ENCODE measurements around the gene GRK2.
A peak's percentile ranks its signal among the peaks of the same experiment; 100 is the strongest.

Gene GRK2

DNA sequence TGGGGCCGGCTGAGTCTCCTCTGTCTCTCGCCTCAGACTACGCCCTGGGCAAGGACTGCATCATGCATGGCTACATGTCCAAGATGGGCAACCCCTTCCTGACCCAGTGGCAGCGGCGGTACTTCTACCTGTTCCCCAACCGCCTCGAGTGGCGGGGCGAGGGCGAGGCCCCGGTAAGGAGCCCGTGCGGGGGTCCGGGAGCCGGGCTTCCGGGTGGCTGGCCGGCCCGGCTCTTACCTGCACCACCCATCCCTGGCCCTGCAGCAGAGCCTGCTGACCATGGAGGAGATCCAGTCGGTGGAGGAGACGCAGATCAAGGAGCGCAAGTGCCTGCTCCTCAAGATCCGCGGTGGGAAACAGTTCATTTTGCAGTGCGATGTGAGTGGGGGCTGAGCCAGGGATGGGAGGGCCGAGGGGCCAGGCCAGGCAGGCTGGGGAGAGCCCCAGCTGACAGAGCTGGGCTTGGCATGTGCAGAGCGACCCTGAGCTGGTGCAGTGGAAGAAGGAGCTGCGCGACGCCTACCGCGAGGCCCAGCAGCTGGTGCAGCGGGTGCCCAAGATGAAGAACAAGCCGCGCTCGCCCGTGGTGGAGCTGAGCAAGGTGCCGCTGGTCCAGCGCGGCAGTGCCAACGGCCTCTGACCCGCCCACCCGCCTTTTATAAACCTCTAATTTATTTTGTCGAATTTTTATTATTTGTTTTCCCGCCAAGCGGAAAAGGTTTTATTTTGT, 18.7 kb downstream of the GRK2 start:
- no peak for DNase-seq

DNA sequence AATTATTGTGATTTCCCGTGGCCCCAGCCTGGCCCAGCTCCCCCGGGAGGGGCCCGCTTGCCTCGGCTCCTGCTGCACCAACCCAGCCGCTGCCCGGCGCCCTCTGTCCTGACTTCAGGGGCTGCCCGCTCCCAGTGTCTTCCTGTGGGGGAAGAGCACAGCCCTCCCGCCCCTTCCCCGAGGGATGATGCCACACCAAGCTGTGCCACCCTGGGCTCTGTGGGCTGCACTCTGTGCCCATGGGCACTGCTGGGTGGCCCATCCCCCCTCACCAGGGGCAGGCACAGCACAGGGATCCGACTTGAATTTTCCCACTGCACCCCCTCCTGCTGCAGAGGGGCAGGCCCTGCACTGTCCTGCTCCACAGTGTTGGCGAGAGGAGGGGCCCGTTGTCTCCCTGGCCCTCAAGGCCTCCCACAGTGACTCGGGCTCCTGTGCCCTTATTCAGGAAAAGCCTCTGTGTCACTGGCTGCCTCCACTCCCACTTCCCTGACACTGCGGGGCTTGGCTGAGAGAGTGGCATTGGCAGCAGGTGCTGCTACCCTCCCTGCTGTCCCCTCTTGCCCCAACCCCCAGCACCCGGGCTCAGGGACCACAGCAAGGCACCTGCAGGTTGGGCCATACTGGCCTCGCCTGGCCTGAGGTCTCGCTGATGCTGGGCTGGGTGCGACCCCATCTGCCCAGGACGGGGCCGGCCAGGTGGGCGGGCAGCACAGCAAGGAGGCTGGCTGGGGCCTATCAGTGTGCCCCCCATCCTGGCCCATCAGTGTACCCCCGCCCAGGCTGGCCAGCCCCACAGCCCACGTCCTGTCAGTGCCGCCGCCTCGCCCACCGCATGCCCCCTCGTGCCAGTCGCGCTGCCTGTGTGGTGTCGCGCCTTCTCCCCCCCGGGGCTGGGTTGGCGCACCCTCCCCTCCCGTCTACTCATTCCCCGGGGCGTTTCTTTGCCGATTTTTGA, 19.5 kb downstream of the GRK2 start:
- no peak for DNase-seq

DNA sequence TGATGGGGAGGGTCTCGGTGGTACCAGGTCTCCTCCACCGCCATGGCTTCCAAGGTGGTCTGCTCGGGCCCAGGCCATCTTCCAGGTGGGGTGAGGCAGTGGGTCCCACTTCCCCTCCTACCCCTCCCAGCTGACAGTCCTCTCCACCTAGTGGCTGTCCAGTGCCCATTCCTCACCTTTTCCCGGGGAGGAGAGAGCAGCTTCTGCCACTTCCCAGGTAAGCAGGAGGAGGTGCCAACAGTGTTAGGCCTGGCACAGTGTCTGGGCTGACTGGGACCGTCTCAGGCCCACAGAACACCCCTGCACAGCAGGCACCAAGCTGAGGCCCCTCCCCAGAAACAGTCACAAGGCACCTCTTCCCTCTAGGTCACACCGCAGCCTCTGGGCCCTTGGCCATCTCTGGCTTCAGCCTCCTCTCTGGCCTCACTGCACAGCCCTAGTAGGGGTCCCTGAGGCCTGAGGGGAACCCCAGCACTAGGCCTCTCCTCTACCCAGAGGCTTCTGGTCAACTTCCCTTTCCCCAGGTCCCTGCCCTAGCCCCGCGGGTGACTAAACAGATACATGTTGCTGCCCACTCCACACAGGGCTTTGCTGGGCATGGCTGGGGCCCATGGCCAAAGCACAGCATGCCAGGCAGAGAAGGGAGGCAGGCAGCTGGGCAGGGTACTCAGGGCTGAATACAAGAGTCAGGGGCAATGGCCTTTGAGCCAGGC, 20.5 kb downstream of the GRK2 start:
- no peak for DNase-seq

DNA sequence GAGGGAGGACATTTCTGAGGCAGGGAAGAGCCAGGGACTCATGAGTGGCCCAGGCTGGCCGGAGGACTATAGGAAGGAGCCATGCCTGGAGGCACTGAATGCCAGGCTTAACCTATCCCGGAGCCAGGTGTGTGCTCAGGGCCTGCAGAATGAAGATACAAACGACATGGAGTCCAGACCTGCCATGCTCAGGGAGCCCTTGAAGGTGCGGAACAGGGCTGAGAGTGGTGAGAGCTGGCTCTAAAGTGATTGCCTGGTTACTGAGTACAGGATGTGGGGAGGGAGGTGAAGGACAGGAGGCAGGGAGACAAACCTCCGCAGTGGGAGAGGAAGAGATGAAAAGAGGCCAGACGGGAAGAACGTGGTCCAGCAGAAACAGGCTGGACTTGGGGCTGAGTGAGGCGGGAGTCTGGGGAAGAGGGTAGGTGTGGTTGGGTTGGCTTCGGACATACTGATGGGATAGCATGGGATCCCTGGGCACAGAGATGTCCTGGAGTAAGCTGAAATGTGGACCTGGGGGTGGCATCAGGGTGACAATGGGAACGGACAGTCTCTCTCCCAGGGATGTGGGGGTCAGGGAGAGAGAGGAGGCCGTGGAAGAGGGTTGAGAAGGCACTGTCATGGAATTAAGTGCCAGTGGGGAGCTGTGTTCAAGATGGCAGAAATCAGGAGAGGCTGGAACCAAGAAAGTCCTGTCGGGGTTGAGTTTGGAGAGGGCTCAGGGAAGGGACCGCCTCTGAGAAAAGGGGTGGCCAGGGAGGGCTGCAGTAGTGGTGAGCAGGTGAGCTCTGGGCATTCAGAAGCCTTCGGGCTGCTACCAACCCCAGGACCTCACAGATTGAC, 21.3 kb downstream of the GRK2 start:
- DNase-seq, result no peak

DNA sequence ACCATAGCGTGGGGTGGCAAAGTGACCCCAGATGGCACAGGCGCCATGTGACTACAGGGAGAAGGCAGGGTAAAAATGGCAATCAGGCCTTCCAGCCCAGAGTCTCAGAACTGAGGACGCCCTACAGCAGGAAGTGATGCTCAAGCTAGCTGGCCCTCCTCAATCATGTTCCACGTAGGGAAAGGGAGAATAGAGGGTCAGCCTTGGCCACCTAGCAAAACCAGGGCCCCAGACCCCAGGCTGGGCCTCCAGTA, 21.9 kb downstream of the GRK2 start:
- DNase-seq, result no peak

DNA sequence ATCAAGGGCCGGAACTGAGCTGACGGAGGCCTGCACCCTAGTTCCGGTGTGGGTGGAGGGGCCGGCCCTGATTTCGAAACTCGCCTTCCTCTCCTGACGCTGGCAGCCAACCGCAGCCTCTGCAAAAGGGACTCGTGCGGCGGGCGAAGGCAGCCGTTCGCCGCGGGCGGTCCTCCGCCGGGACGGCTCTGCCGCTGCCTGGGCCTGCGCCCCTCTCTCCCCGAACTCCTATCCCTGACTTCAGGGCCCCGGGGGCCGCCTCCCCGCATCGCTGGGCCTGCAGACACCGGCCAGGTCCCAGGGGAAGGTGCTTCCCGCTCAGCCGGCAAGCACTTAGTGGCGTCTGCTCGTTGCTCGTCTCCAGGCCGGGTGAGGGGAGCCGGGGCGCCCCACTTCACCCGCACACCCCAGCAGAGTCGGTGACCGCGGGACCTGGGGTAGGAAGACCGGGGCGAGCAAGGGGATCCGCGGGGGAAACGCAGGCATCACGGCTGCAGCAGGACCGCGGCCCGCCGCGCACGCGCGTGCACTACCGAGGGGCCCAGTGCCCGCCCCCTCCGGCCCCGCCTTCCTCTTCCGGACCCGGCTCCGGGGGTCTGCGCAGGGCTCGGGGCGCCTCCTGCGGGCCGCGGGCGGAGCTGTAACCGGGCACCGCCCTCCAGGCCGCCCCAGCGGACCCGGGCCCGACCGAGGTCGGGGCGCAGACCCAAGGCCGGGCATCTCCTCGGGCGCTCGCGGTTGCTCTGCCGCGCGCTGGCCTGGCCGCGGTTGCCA, 22.4 kb downstream of the GRK2 start:
- DNase-seq, result peak; percentile 92

DNA sequence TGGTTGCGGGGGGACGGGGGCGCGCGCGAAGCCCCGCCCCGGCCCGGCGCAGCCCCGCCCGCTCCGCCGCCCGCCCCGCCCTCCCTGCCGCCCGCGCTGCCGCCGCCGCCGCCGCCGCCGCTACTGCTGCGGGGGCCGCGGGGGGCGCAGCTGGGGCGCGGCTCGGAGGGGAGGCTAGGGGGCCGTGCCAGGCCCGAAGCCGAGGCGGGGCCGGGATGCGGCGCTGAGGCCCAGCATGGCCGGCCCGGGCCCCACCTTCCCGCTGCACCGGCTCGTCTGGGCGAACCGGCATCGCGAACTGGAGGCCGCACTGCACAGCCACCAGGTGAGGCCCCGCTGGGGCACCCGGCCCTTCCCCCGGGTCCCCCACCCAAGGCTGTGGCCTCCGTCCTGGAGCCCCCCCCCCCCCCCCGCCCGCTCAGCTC, 23.0 kb downstream of the GRK2 start, which contains the start of gene ANKRD13D:
TSS of gene ANKRD13D (plus strand) at position 78 of the 425 bp plus-strand sequence. CDS start at position 236, 158 bp downstream.
- no peak for DNase-seq

DNA sequence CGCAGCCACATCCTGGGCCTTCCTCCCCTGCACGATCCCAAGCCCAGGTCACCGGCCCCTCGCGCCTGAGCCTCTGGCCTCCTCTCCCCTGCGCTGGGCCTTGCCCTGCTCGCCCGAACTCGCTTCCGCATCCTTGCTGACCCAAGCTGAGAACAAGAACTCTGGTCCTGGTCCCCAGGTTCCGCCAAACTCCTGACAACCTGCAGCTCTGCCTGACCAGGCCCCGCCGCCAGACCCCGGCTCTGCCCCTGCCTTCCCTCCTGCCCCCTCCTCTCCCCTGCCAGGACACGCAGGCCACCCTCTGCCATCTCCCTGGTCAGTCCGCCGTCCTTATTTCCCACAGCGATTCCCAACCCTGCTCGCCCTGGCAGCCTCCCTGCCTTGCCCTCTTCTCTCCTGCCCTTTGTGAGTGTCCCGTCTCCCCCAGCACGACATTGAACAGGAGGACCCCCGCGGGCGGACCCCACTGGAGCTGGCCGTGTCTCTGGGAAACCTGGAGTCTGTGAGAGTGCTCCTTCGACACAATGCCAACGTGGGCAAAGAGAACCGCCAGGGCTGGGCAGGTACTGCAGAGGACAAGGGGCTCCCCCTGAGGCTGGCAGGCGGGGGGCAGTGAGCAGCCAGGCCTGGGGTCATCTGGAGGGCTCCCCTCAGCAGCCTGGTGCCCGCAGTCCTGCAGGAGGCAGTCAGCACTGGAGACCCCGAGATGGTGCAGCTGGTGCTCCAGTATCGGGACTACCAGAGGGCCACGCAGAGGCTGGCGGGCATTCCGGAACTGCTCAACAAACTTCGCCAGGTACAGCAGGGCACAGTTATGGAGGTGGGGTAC, 23.6 kb downstream of the GRK2 start:
- DNase-seq, result peak; percentile 40

DNA sequence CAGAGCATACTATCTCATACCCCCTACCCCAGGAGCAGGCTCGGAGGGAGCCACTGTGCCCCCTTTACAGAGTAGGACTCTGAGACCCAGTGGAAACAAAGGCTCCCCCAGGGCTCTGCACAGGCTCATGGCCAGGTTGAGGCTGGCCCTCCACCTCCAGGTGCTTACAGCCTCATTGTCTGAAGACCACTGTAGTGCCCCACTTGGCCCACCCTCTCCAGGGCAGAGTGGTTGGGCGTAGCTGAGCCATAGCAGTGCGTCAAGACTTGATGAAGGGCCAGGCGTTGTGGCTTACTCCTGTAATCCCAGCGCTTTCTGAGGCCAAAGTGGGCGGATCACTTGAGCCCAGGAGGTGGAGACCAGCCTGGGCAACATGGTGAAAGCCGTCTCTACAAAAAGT, 24.5 kb downstream of the GRK2 start:
- DNase-seq, result no peak

DNA sequence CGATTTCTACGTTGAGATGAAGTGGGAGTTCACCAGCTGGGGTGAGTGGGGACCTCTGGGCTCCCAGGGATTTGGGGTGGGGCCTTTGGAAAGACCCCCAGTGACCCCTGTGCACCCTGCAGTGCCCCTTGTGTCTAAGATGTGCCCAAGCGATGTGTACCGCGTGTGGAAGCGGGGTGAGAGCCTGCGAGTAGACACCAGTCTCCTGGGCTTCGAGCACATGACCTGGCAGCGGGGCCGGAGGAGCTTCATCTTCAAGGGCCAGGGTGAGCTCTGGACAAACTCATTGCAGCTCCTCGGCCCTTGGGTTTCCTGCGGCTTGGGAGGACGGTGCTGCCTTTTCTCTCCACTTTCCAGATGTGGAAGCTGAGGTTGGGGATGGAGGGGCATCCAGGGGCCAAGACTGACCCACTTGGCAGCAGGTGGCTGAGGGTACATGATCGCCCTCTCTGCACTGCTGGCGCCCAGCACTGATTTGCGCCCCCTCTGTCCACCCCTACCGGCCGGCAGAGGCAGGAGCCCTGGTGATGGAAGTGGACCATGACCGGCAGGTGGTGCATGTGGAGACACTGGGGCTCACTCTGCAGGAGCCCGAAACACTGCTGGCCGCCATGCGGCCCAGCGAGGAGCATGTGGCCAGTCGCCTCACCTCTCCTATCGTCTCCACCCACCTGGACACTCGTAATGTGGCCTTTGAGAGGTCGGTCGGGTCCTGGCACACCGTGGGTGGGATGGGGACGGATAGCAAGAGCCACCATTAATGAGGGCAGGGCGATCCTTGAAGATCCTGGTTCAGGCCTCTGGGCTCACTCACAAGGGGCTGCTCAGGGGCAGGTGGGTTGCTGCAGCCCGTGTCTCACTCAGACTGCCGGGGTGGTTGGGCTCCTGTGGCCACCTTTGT, 25.5 kb downstream of the GRK2 start:
- no peak for DNase-seq

DNA sequence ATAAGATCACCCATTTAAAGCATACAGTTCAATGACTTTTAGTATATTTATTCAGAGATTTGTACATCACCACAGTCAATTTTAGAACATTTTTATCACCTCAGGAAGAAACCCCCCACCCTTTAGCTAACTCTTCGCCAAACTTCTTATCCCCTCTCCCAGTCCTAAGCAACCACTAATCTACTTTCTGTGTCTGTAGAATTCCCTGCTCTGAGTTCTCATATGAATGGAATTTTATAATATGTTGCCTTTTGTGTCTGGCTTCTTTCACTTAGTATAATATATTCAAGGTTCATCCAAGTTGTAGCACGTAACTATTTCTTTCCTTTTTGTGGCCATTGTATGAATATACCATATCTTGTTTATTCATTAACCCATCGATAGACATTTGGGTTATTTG, 26.4 kb downstream of the GRK2 start:
- DNase-seq, result no peak

DNA sequence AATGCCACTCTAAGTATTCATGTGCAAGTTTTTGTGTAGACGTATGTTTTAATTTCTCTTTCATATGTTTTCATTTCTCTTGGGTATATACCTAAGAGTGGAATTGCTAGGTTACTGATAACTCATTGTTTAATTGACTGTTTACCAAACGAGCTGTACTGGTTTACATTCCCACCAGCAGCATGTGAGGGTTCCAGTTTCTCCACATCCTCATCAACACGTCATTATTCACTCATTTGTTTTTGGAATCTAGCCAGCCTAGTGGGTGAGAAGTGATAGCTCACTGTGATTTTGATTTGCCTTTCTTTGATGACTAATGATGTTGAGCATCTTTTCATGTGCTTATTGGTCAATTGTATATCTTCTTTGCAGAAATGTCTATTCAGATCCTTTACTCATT, 26.8 kb downstream of the GRK2 start:
- no peak for DNase-seq

DNA sequence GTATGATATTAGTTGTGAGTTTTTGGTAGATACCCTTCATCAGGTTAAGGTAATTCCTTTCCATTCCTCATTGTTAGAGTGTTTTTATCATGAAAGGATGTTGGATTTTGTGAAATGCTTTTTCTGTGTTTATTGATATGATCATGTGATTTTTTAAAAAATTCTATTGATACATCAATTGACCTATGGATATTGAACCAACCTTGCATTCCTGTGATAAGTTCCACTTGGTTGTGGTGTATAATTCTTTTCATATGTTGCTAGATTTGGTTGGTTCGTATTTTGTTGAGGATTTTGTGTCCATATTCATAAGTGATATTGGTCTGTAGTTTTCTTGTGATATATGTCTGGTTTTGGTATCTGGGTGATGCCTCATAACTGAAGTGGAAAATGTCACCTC, 29.6 kb downstream of the GRK2 start:
- DNase-seq, result no peak

DNA sequence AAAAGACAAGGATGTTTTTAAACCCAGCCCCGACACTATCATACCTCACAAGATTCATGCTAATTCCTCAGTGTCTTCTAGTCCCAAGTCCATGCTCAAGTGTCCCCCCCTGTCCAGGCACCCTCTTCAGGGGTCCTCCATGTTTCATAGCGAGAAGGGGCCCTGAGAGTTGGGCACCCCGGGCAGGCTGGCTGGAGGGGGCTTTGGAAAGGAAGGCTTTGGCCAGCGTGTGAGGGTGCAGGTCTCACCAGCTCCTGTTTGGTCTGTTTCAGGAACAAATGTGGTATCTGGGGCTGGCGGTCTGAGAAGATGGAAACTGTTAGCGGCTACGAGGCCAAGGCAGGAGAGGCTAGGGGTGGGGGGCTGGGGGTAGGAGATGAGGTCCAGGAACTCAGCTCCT, 32.5 kb downstream of the GRK2 start:
- no peak for DNase-seq

DNA sequence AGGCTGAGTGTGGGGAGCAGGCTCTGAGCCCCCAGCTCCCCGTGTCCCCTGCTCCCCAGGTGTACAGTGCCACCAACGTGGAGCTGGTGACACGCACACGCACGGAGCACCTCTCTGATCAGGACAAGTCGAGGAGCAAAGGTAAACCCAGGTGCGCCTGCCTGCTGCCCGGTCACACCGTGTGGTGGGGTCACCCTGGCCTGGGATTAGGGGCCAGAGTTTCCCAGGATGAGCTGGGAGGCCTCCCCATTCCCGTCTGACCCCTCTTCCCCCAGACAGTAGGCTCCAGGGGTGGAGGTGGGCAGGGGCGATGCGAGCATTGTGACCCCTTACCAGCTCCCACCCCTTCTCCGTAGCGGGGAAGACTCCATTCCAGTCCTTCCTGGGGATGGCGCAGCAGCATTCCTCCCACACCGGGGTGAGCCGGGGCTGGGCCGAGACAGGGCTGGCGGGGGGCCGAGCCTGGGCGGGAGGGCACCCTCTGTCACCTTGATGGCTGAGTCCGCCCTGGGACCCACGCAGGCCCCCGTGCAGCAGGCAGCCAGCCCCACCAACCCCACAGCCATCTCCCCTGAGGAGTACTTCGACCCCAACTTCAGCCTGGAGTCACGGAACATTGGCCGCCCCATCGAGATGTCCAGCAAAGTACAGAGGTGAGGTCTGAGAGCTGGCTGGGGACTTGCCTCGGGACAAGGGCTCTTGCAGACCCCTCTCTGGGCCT, 33.4 kb downstream of the GRK2 start:
- no peak for DNase-seq

DNA sequence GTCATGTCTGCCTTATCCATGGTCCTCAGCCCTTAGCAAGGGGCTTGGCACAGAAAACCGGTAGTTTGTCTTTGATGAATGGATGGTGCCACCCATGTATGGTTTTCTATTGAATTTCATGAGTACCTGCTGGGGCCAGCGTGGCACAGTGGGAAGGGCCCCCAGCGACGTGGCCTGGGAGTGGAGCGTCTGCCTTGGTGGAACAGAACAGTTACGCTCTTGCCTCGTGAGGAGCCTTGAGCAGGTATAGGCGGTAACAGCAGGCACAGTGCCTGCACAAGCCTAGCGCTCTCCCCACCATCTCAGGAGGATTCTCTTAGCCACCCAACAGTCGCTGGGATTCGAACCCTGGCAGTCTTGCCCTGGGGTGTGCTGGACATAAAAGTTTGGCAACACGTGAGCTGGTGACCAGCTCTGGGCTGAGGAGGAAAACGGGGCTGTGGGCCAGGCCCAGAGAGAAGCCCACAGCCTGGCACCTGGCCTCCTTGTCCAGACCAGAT, 34.0 kb downstream of the GRK2 start:
- no peak for DNase-seq

DNA sequence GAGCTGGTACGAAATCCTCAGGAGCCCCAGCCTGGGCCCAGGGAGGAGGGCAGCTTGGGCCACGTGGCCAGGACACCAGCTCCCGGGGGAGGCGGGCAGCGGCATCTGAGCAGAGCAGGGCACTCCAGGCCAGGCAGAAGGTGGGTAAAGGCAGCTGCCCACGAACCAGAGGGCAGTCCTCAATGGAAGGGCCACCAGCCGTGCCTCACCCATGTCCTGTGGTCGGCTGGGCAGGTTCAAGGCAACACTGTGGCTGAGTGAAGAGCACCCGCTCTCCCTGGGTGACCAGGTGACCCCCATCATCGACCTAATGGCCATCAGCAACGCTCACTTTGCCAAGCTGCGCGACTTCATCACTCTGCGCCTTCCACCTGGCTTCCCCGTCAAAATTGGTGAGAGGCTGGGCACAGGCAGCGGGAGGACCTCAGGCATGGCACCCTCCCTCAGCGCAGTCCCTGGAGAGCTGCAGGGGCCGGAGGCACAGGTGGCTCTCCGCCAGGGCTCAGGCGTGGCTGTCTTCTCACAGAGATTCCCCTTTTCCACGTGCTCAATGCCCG, 34.6 kb downstream of the GRK2 start:
- DNase-seq, result no peak

DNA sequence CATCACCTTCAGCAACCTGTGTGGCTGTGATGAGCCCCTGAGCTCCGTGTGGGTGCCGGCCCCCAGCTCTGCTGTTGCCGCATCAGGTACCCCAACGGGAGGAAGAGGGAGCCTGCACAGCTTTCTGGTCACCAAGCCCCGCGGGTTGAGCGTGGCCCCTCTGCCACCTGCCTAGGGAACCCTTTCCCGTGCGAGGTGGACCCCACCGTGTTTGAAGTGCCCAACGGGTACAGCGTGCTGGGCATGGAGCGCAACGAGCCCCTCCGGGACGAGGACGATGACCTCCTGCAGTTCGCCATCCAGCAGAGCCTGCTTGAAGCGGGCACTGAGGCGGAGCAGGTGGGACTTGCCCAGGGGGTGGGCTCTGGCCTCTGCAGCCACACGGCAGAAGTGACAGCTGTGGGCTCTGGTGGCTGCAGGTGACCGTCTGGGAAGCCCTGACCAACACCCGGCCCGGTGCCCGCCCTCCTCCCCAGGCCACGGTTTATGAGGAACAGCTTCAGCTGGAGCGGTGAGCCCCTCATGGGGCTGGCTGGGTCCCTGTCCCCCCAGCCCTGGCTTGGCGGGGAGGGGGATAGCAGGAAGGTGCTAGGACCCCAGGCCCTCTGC, 35.1 kb downstream of the GRK2 start:
- DNase-seq, result no peak
